Parathyroid adenoma (tissue), 2 donors: ENCODE measurements around the gene DLD.

Source experiments
- H2AFZ ChIP-seq: fragments of 300-600 bp; sonication (generic); one replicate; pipeline ENCODE4 v1.7.0; 2017; ENCODE audit warnings: antibody characterized with exemption, mild to moderate bottlenecking
- H3K27ac ChIP-seq: fragments of 300-600 bp; sonication (generic); one replicate; pipeline ENCODE4 v1.7.0; 2017
- H3K27me3 ChIP-seq: fragments of 300-600 bp; sonication (generic); one replicate; pipeline ENCODE4 v1.7.0; 2017; ENCODE audit warnings: low read length; ENCODE audit not compliant: control insufficient read depth, insufficient read depth
- H3K36me3 ChIP-seq: fragments of 300-600 bp; sonication (generic); one replicate; pipeline ENCODE4 v1.7.0; 2017; ENCODE audit warnings: low read length; ENCODE audit not compliant: control insufficient read depth, insufficient read depth
- H3K4me1 ChIP-seq: fragments of 300-600 bp; sonication (generic); one replicate; pipeline ENCODE4 v1.7.0; 2017; ENCODE audit warnings: control low read depth
- H3K4me2 ChIP-seq: fragments of 300-600 bp; sonication (generic); one replicate; pipeline ENCODE4 v1.7.0; 2017; ENCODE audit warnings: low read length
- H3K4me3 ChIP-seq: fragments of 300-600 bp; sonication (generic); one replicate; pipeline ENCODE4 v1.7.0; 2017; ENCODE audit warnings: low read depth, low read length
- H3K79me2 ChIP-seq: fragments of 300-600 bp; sonication (generic); one replicate; pipeline ENCODE4 v1.7.0; 2017; ENCODE audit warnings: control low read depth
- H3K9ac ChIP-seq: fragments of 300-600 bp; sonication (generic); one replicate; pipeline ENCODE4 v1.7.0; 2017; ENCODE audit warnings: mild to moderate bottlenecking
- H3K9me3 ChIP-seq: fragments of 300-600 bp; sonication (generic); one replicate; pipeline ENCODE4 v1.7.0; 2017; ENCODE audit warnings: low read length; ENCODE audit not compliant: control insufficient read depth
- CTCF ChIP-seq: fragments of 300-600 bp; sonication (generic); IDR thresholded peaks from one replicate; pipeline ENCODE4 v1.7.0; 2017; ENCODE audit warnings: antibody characterized with exemption, mild to moderate bottlenecking
- donor health status: primary hyperparathyroidism.

The DLD gene

GRCh38 chr7:107961405-107961804 lies 70.4 kb downstream of the DLD start:
- no peak overlapping the region for H3K9ac ChIP-seq
- no peak overlapping the region for H2AFZ ChIP-seq
- peaks cover 8% of the 10 kb centered on the region for H3K4me1 ChIP-seq
- no peaks in the 10 kb centered on the region for H3K36me3 ChIP-seq
- TF ChIP-seq CTCF: no peak
- no peak overlapping the region for H3K27ac ChIP-seq
- H3K4me2 ChIP-seq: no peak overlapping the region
- H3K27me3 ChIP-seq: no peaks in the 10 kb centered on the region
- no peak overlapping the region for H3K4me3 ChIP-seq
- no peaks in the 10 kb centered on the region for H3K9me3 ChIP-seq
- no peaks in the 10 kb centered on the region for H3K79me2 ChIP-seq

- TF ChIP-seq CTCF: no peak
- Histone ChIP-seq H3K79me2 (no peaks in the 10 kb centered on the region), H3K4me3 (no peak overlapping the region), H3K27me3 (no peaks in the 10 kb centered on the region), H3K9me3 (no peaks in the 10 kb centered on the region), H2AFZ (no peak overlapping the region), H3K9ac (no peak overlapping the region), H3K4me2 (no peak overlapping the region), H3K4me1 (peaks cover 8% of the 10 kb centered on the region), H3K36me3 (no peaks in the 10 kb centered on the region), H3K27ac (no peak overlapping the region)
These were observed 71.8 kb downstream of the DLD start for GRCh38 chr7:107962817-107963216.

GRCh38 chr7:107964510-107964909 lies 73.5 kb downstream of the DLD start:
- TF ChIP-seq CTCF: no peak
- H2AFZ ChIP-seq: no peak overlapping the region
- peaks cover 2% of the 10 kb centered on the region for H3K4me1 ChIP-seq
- no peaks in the 10 kb centered on the region for H3K9me3 ChIP-seq
- H3K4me2 ChIP-seq: no peak overlapping the region
- H3K4me3 ChIP-seq: no peak overlapping the region
- H3K9ac ChIP-seq: no peak overlapping the region
- no peaks in the 10 kb centered on the region for H3K27me3 ChIP-seq
- no peaks in the 10 kb centered on the region for H3K79me2 ChIP-seq
- no peak overlapping the region for H3K27ac ChIP-seq
- H3K36me3 ChIP-seq: no peaks in the 10 kb centered on the region

GRCh38 chr7:107966711-107967110 lies 75.7 kb downstream of the DLD start:
- no peaks in the 10 kb centered on the region for H3K36me3 ChIP-seq
- TF ChIP-seq CTCF: no peak
- no peak overlapping the region for H3K4me3 ChIP-seq
- no peak overlapping the region for H3K27ac ChIP-seq
- H3K9me3 ChIP-seq: no peaks in the 10 kb centered on the region
- no peaks in the 10 kb centered on the region for H3K4me1 ChIP-seq
- H3K4me2 ChIP-seq: no peak overlapping the region
- H3K9ac ChIP-seq: no peak overlapping the region
- no peaks in the 10 kb centered on the region for H3K79me2 ChIP-seq
- no peaks in the 10 kb centered on the region for H3K27me3 ChIP-seq
- no peak overlapping the region for H2AFZ ChIP-seq

GRCh38 chr7:107967420-107967819 lies 76.4 kb downstream of the DLD start:
- no peak overlapping the region for H3K9ac ChIP-seq
- H3K4me2 ChIP-seq: no peak overlapping the region
- no peak overlapping the region for H3K27ac ChIP-seq
- no peak overlapping the region for H3K4me3 ChIP-seq
- no peaks in the 10 kb centered on the region for H3K79me2 ChIP-seq
- H3K9me3 ChIP-seq: no peaks in the 10 kb centered on the region
- no peak for TF ChIP-seq CTCF
- H2AFZ ChIP-seq: no peak overlapping the region
- no peaks in the 10 kb centered on the region for H3K27me3 ChIP-seq
- H3K36me3 ChIP-seq: no peaks in the 10 kb centered on the region
- no peaks in the 10 kb centered on the region for H3K4me1 ChIP-seq
